ENCODE data around the gene KIAA0753.
A peak's percentile ranks its signal among the peaks of the same experiment; 100 is the strongest.

Gene KIAA0753

GRCh38 chr17:6641247-6641863 is 844 bp upstream of the KIAA0753 start:
- peak overlapping the region; percentile 97 to 99 for H3K4me3 ChIP-seq (replicated peaks in 1 of 2; ENCODE audit: low read depth in 2 of 2, low read length in 2 of 2)
- no peak for TF ChIP-seq CTCF (IDR thresholded peaks at IDR 0.05; ENCODE audit: low read depth, low read length)
- DNase-seq (ENCODE audit: low read depth in 2 of 2) = no peak

- DNase-seq (ENCODE audit: low read depth in 2 of 2) = peak; percentile 51 to 52
- no peak for TF ChIP-seq CTCF (IDR thresholded peaks at IDR 0.05; ENCODE audit: low read depth, low read length)
These were observed 650 bp downstream of the KIAA0753 start for GRCh38 chr17:6639586-6640535.

GRCh38 chr17:6639014-6639585 is 1.4 kb downstream of the KIAA0753 start:
- no peak for DNase-seq (ENCODE audit: low read depth in 2 of 2)
- H3K4me3 ChIP-seq (replicated peaks in 1 of 2; ENCODE audit: low read depth in 2 of 2, low read length in 2 of 2) = peak overlapping the region; percentile 97 to 99
- no peak for TF ChIP-seq CTCF (IDR thresholded peaks at IDR 0.05; ENCODE audit: low read depth, low read length)

More at GRCh38 chr17:6639586-6640535, 650 bp downstream of the KIAA0753 start:
- peak overlapping the region; percentile 97 to 99 for H3K4me3 ChIP-seq (replicated peaks in 1 of 2; ENCODE audit: low read depth in 2 of 2, low read length in 2 of 2)

- TF ChIP-seq CTCF (IDR thresholded peaks at IDR 0.05; ENCODE audit: low read depth, low read length) = no peak
- no peak overlapping the region for H3K4me3 ChIP-seq (replicated peaks in 1 of 2; ENCODE audit: low read depth in 2 of 2, low read length in 2 of 2)
- DNase-seq (ENCODE audit: low read depth in 2 of 2) = no peak
These were observed 2.2 kb downstream of the KIAA0753 start for GRCh38 chr17:6638046-6638908.

- H3K4me3 ChIP-seq (replicated peaks in 1 of 2; ENCODE audit: low read depth in 2 of 2, low read length in 2 of 2) = no peak overlapping the region
- TF ChIP-seq CTCF (IDR thresholded peaks at IDR 0.05; ENCODE audit: low read depth, low read length) = no peak
- DNase-seq (ENCODE audit: low read depth in 2 of 2) = no peak
These were observed 3.1 kb downstream of the KIAA0753 start for GRCh38 chr17:6637458-6637840.

Data from cardiac fibroblast (primary cell).